Panc1 (cell line): ENCODE measurements around the gene AGAP1. TPM values are rescaled to one million over a fixed set of nuclear protein-coding genes. Genes with fewer than 3 reads are reported as not detected.

ENCODE experiments used
- ATAC-seq: fragments of 200-7000 bp; cut with Tn5 transposase; 2 replicates; pipeline ENCODE4 v1.9.1; 2020; ENCODE audit warnings: mild to moderate bottlenecking, moderate library complexity
- BruUV-seq: library from RNA; stranded (reverse); fragments of 400-500 nt; replicated peaks from 2 replicates; lab custom pipeline; 2021; lab: Mats Ljungman, UMichigan
- CTCF ChIA-PET: fragments of 300-600 bp; sonication (Branson Sonifier 250); formaldehyde crosslinking; loops from one replicate; lab custom pipeline; 2022; ENCODE audit warnings: antibody characterized with exemption; lab: Charles Lee
- POLR2A ChIA-PET: fragments of 300-600 bp; sonication (Branson Sonifier 250); formaldehyde crosslinking; loops from one replicate; lab custom pipeline; 2022; ENCODE audit warnings: antibody characterized with exemption; lab: Charles Lee
- DNase-seq: peaks from one replicate; pipeline ENCODE4 v3.0.0-alpha.2; 2010; ENCODE audit warnings: low read depth, low spot score
- H3K27ac ChIP-seq: 2 replicates; pipeline ENCODE4 v1.5.1; 2011; ENCODE audit warnings: mild to moderate bottlenecking, low read length, inconsistent platforms
- H3K27me3 ChIP-seq: fragments of 200-500 bp; sonication (Bioruptor generic); 2 replicates; pipeline ENCODE4 v1.6.0; 2014; ENCODE audit warnings: low read length, inconsistent platforms; ENCODE audit not compliant: control insufficient read depth, insufficient read depth
- H3K36me3 ChIP-seq: fragments of 200-500 bp; sonication (Bioruptor generic); 2 replicates; pipeline ENCODE4 v1.5.1; 2014; ENCODE audit warnings: inconsistent platforms, mild to moderate bottlenecking, low read length, moderate library complexity; ENCODE audit not compliant: control insufficient read depth, insufficient read depth
- H3K4me1 ChIP-seq: 2 replicates; pipeline ENCODE4 v1.5.1; 2011; ENCODE audit warnings: inconsistent platforms, mild to moderate bottlenecking, low read length, moderate library complexity; ENCODE audit not compliant: control insufficient read depth, insufficient read depth
- H3K4me3 ChIP-seq, 2 experiments: 2 replicates each; pipeline ENCODE4 v1.5.1; 2011 to 2012; ENCODE audit warnings: low read depth in 2 of 2, low read length in 2 of 2, mild to moderate bottlenecking in 2 of 2, inconsistent platforms in 1 of 2, moderate library complexity in 1 of 2
- H3K9me3 ChIP-seq: fragments of 200-500 bp; sonication (Bioruptor generic); 2 replicates; pipeline ENCODE4 v1.5.1; 2014; ENCODE audit warnings: low read depth, mild to moderate bottlenecking, inconsistent platforms, low read length, moderate library complexity; ENCODE audit not compliant: control insufficient read depth, insufficient read depth
- POLR2AphosphoS5 ChIP-seq: IDR thresholded peaks from 2 replicates; pipeline ENCODE4 v1.6.1; 2012; ENCODE audit warnings: mild to moderate bottlenecking, low read depth, low read length, moderate library complexity
- SIN3A ChIP-seq: IDR thresholded peaks from 2 replicates; pipeline ENCODE4 v1.6.1; 2012; ENCODE audit warnings: low read depth, mild to moderate bottlenecking, low read length, moderate library complexity, borderline replicate concordance; ENCODE audit not compliant: insufficient read depth
- TCF7L2 ChIP-seq: IDR thresholded peaks from 2 replicates; pipeline ENCODE4 v1.6.1; 2011; ENCODE audit warnings: mild to moderate bottlenecking, low read depth, low read length, inconsistent platforms
- in situ Hi-C: cut with HindIII; loops from 2 replicates; pipeline ENCODE4 v1.10.0; 2016; ENCODE audit warnings: low sequenced_read_pairs, low pct_unique_long_range_greater_than_20kb
- intact Hi-C: fragments of 100-400 bp; cut with micrococcal nuclease; formaldehyde crosslinking; loops from one replicate; pipeline ENCODE4 v1.10.0; 2022; ENCODE audit not compliant: unreplicated experiment
- total RNA-seq: library from RNA; stranded (reverse); gene quantifications from one replicate; pipeline ENCODE4 v1.2.1, GENCODE V29; 2021; ENCODE audit not compliant: unreplicated experiment
- TF ChIP-seq, protein P1 (sequence below), 2 experiments: IDR thresholded peaks; 2 replicates each; pipeline ENCODE4 v1.6.1; 2011 to 2012; ENCODE audit warnings: low read depth in 2 of 2, control low read depth in 1 of 2, low read length in 1 of 2, mild to moderate bottlenecking in 1 of 2, moderate library complexity in 1 of 2; ENCODE audit not compliant: insufficient read depth in 1 of 2
- TF ChIP-seq, protein P2 (sequence below): fragments of 450-650 bp; IDR thresholded peaks from 2 replicates; pipeline ENCODE4 v1.5.1; 2017; ENCODE audit warnings: mild to moderate bottlenecking

AGAP1 gene
- total RNA-seq, 1 experiment from 2014 or later, result 38.9 TPM

DNA sequence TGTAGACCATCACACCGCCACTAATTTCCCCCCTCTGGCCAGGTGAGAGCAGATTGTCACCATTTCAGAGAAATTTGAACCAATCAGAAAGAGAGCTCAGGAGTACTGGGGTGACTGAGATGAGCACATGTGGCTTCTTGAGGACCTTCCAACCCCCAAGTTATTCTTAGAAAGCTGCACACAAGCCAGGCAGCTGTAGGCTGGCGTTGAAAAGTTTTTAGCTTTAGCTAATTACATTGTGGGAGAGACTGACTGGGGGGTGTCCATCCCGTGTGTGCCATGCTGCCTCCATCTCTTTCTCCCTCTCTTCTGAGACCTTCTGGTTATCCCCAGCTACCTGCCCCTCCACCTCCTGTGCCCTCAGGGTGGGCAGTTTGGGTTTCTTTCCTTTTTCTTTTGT, 154.0 kb downstream of the AGAP1 start:
- DNase-seq (no peak), ATAC-seq (no peak)
- no peaks in the 10 kb centered on the region for H3K4me1 ChIP-seq
- H3K36me3 ChIP-seq, result no peaks in the 10 kb centered on the region
- intact Hi-C loops (no loop called here), in situ Hi-C loops (no loop called here)
- no peaks in the 10 kb centered on the region for H3K27me3 ChIP-seq
- H3K9me3 ChIP-seq, result no peaks in the 10 kb centered on the region
- H3K27ac ChIP-seq, result no peak overlapping the region
- no peak overlapping the region for H3K4me3 ChIP-seq
- BruUV-seq, result no TSS peak
- POLR2A ChIA-PET, result no interaction called here
- CTCF ChIA-PET, result no interaction called here
- no peak for TF ChIP-seq TCF7L2
- TF ChIP-seq, protein P1, sequence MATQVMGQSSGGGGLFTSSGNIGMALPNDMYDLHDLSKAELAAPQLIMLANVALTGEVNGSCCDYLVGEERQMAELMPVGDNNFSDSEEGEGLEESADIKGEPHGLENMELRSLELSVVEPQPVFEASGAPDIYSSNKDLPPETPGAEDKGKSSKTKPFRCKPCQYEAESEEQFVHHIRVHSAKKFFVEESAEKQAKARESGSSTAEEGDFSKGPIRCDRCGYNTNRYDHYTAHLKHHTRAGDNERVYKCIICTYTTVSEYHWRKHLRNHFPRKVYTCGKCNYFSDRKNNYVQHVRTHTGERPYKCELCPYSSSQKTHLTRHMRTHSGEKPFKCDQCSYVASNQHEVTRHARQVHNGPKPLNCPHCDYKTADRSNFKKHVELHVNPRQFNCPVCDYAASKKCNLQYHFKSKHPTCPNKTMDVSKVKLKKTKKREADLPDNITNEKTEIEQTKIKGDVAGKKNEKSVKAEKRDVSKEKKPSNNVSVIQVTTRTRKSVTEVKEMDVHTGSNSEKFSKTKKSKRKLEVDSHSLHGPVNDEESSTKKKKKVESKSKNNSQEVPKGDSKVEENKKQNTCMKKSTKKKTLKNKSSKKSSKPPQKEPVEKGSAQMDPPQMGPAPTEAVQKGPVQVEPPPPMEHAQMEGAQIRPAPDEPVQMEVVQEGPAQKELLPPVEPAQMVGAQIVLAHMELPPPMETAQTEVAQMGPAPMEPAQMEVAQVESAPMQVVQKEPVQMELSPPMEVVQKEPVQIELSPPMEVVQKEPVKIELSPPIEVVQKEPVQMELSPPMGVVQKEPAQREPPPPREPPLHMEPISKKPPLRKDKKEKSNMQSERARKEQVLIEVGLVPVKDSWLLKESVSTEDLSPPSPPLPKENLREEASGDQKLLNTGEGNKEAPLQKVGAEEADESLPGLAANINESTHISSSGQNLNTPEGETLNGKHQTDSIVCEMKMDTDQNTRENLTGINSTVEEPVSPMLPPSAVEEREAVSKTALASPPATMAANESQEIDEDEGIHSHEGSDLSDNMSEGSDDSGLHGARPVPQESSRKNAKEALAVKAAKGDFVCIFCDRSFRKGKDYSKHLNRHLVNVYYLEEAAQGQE (IDR thresholded peaks at IDR 0.05; ENCODE audit: insufficient read depth in 1 of 2, low read depth in 2 of 2, low read length in 1 of 2), result no peak
- TF ChIP-seq, protein P2, sequence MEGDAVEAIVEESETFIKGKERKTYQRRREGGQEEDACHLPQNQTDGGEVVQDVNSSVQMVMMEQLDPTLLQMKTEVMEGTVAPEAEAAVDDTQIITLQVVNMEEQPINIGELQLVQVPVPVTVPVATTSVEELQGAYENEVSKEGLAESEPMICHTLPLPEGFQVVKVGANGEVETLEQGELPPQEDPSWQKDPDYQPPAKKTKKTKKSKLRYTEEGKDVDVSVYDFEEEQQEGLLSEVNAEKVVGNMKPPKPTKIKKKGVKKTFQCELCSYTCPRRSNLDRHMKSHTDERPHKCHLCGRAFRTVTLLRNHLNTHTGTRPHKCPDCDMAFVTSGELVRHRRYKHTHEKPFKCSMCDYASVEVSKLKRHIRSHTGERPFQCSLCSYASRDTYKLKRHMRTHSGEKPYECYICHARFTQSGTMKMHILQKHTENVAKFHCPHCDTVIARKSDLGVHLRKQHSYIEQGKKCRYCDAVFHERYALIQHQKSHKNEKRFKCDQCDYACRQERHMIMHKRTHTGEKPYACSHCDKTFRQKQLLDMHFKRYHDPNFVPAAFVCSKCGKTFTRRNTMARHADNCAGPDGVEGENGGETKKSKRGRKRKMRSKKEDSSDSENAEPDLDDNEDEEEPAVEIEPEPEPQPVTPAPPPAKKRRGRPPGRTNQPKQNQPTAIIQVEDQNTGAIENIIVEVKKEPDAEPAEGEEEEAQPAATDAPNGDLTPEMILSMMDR, result no peak
- TF ChIP-seq POLR2AphosphoS5, result no peak
- TF ChIP-seq SIN3A, result no peak

- H3K9me3 ChIP-seq, result no peaks in the 10 kb centered on the region
- ChIA-PET CTCF (no interaction called here), POLR2A (no interaction called here)
- ATAC-seq (no peak), DNase-seq (no peak)
- TF ChIP-seq TCF7L2 (no peak), SIN3A (no peak)
- no peak overlapping the region for H3K4me3 ChIP-seq
- H3K36me3 ChIP-seq, result no peaks in the 10 kb centered on the region
- no peak overlapping the region for H3K27ac ChIP-seq
- in situ Hi-C loops, result no loop called here
- intact Hi-C loops, result no loop called here
- no peaks in the 10 kb centered on the region for H3K4me1 ChIP-seq
- BruUV-seq, result no TSS peak
- no peaks in the 10 kb centered on the region for H3K27me3 ChIP-seq
These were observed 155.6 kb downstream of the AGAP1 start for GRCh38 chr2:235649418-235649817.

DNA sequence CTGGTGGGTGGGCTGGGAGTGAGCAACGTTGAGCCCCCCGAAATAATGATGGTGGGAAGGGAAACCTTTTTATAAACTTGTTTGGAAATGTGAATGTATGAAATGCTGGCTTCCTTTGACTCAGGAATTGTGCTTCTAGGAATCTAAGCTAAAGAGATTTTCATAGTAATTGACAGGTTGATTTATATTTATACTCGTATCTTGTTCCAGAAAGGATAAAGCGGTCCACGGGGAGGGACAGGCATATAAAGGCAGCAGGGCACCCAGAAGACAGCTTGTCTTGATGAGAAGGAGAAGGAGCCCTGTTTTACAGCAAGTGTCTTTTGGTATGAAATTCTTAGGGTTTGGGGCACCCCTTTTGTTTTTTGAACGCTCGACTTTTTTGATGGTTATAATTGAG, 157.8 kb downstream of the AGAP1 start:
- ATAC-seq (no peak), DNase-seq (no peak)
- Histone ChIP-seq H3K27me3 (no peaks in the 10 kb centered on the region), H3K9me3 (no peaks in the 10 kb centered on the region), H3K27ac (no peak overlapping the region), H3K36me3 (no peaks in the 10 kb centered on the region), H3K4me1 (no peaks in the 10 kb centered on the region), H3K4me3 (no peak overlapping the region)
- in situ Hi-C loops (no loop called here), intact Hi-C loops (no loop called here)
- ChIA-PET POLR2A (no interaction called here), CTCF (no interaction called here)
- no TSS peak for BruUV-seq
- TF ChIP-seq TCF7L2, result no peak
- TF ChIP-seq POLR2AphosphoS5, result no peak
- TF ChIP-seq, protein P1 (IDR thresholded peaks at IDR 0.05; ENCODE audit: insufficient read depth in 1 of 2, low read depth in 2 of 2, low read length in 1 of 2), result no peak
- TF ChIP-seq SIN3A, result no peak
- TF ChIP-seq, protein P2, result no peak
